K562 (cell line): ENCODE results near the gene MEIS2. TPM values are rescaled to one million over a fixed set of nuclear protein-coding genes. Genes with fewer than 3 reads are reported as not detected.

ENCODE experiments used
- ATAC-seq: fragments of 200-7000 bp; cut with Tn5 transposase; 3 replicates; pipeline ENCODE4 v1.9.1; 2020; ENCODE audit warnings: moderate library complexity
- BruUV-seq: library from RNA; stranded (reverse); fragments of 400-500 nt; replicated peaks from 2 replicates; lab custom pipeline; 2021; lab: Mats Ljungman, UMichigan
- CTCF ChIA-PET: fragments of 300-600 bp; formaldehyde crosslinking; extraction: SDS; loops from one replicate; lab custom pipeline; 2021; ENCODE audit warnings: low intra/inter-chr PET ratio; lab: Yijun Ruan, JAX
- POLR2A ChIA-PET: fragments of 300-600, 350-650 bp; sonication (Branson Sonifier 250); formaldehyde crosslinking; extraction: SDS; loops from one replicate; lab custom pipeline; 2021; ENCODE audit warnings: antibody characterized with exemption, inconsistent platforms; lab: Yijun Ruan, JAX
- DNase-seq, 4 experiments: peaks; one replicate each; pipeline versions ENCODE4 v3.0.0 to v3.0.0-alpha.2; 2011 to 2018; ENCODE audit warnings: low spot score in 3 of 4, mixed read lengths in 3 of 4; ENCODE audit errors: extremely low read depth in 1 of 4
- FAIRE-seq: peaks from 2 replicates; lab custom pipeline; 2011; peaks lifted over from hg19 to GRCh38; lab: Jason Lieb, UNC
- H2AFZ ChIP-seq: 2 replicates; pipeline ENCODE4 v1.6.0; 2011; ENCODE audit warnings: low read depth, low read length, control low read depth, inconsistent platforms
- H3K27ac ChIP-seq: fragments of 200-600 bp; 3 replicates; pipeline ENCODE4 v1.8.0; 2011; ENCODE audit warnings: low read depth, mild to moderate bottlenecking, control low read depth, inconsistent platforms, low read length, moderate library complexity, mixed read lengths; ENCODE audit errors: extremely low read depth
- H3K27me3 ChIP-seq, 2 experiments: fragments of 300-600 bp in 1 of 2; 2 replicates in 1 of 2; 3 replicates in 1 of 2; pipeline versions ENCODE4 v1.6.0 to v1.8.0; 2011; ENCODE audit warnings: inconsistent platforms in 2 of 2, low read length in 2 of 2, mild to moderate bottlenecking in 1 of 2, mixed read lengths in 1 of 2, moderate library complexity in 1 of 2; ENCODE audit not compliant: control insufficient read depth in 2 of 2, insufficient read depth in 2 of 2
- H3K36me3 ChIP-seq: fragments of 300-600 bp; 3 replicates; pipeline ENCODE4 v1.8.0; 2011; ENCODE audit warnings: mild to moderate bottlenecking, low read length, inconsistent platforms; ENCODE audit not compliant: control insufficient read depth, insufficient read depth
- H3K4me1 ChIP-seq, 2 experiments: fragments of 200-600 bp in 1 of 2; replicated peaks in 1 of 2; 2 replicates in 1 of 2; 3 replicates in 1 of 2; pipeline versions ENCODE4 v1.5.1 to v1.8.0; 2011; ENCODE audit warnings: inconsistent platforms in 2 of 2, low read length in 2 of 2, mild to moderate bottlenecking in 1 of 2, mixed read lengths in 1 of 2, moderate library complexity in 1 of 2; ENCODE audit not compliant: control insufficient read depth in 2 of 2, insufficient read depth in 2 of 2
- H3K4me2 ChIP-seq: 2 replicates; pipeline ENCODE4 v1.6.1; 2011; ENCODE audit warnings: low read length, control low read depth, inconsistent platforms, mixed read lengths; ENCODE audit not compliant: insufficient read depth
- H3K4me3 ChIP-seq: fragments of 200-600 bp; sonication (generic), shearing (Covaris generic); 2 replicates; pipeline ENCODE4 v1.5.1; 2016; ENCODE audit warnings: control low read depth, inconsistent platforms
- H3K79me2 ChIP-seq: fragments of 200-600 bp; 3 replicates; pipeline ENCODE4 v1.8.0; 2011; ENCODE audit warnings: low read length, inconsistent platforms; ENCODE audit not compliant: control insufficient read depth, insufficient read depth
- H3K9ac ChIP-seq, 2 experiments: 2 replicates each; pipeline versions ENCODE4 v1.6.0 to v1.6.1; 2011; ENCODE audit warnings: low read depth in 2 of 2, low read length in 2 of 2, control low read depth in 1 of 2, inconsistent platforms in 1 of 2, mild to moderate bottlenecking in 1 of 2, mixed read lengths in 1 of 2; ENCODE audit not compliant: insufficient read depth in 1 of 2
- H3K9me1 ChIP-seq: one replicate; pipeline ENCODE4 v1.6.0; 2011; ENCODE audit warnings: inconsistent platforms, mild to moderate bottlenecking, low read length, moderate library complexity; ENCODE audit not compliant: control insufficient read depth, insufficient read depth
- H3K9me3 ChIP-seq: replicated peaks from 2 replicates; pipeline ENCODE4 v1.5.1; 2011; ENCODE audit warnings: low read depth, low read length, inconsistent platforms; ENCODE audit not compliant: control insufficient read depth, insufficient read depth
- H4K20me1 ChIP-seq: replicated peaks from 2 replicates; pipeline ENCODE4 v1.6.1; 2011; ENCODE audit warnings: low read length, inconsistent platforms, mixed read lengths; ENCODE audit not compliant: control insufficient read depth, insufficient read depth
- CBX1 ChIP-seq: sonication (generic); IDR thresholded peaks from 2 replicates; pipeline ENCODE4 v1.6.1; 2016; ENCODE audit warnings: antibody characterized with exemption, low read depth, mild to moderate bottlenecking
- FOXJ2 ChIP-seq: fragments of 200-800 bp; sonication (Bioruptor generic); IDR thresholded peaks from 2 replicates; pipeline ENCODE4 v1.6.1; 2016; ENCODE audit warnings: missing genetic modification characterization, missing compliant biosample characterization
- FOXK1 ChIP-seq: sonication (generic); formaldehyde crosslinking; IDR thresholded peaks from 2 replicates; pipeline ENCODE4 v1.8.0; 2022; ENCODE audit warnings: missing genetic modification reagents, mild to moderate bottlenecking, borderline replicate concordance
- FOXK2 ChIP-seq, 2 experiments: fragments of 450-650 bp; IDR thresholded peaks in 1 of 2; conservative IDR thresholded peaks in 1 of 2; 2 replicates each; pipeline ENCODE4 v1.6.1; 2016; ENCODE audit warnings: low read depth in 2 of 2, mild to moderate bottlenecking in 1 of 2
- ID3 ChIP-seq, 2 experiments: fragments of 250-450 bp in 1 of 2; fragments of 450-650 bp in 1 of 2; sonication (Bioruptor Pico) in 1 of 2; IDR thresholded peaks; 2 replicates each; pipeline versions ENCODE4 v1.6.1 to v1.8.0; 2016 to 2021; ENCODE audit warnings: mild to moderate bottlenecking in 2 of 2, moderate library complexity in 2 of 2, missing compliant biosample characterization in 1 of 2, missing genetic modification characterization in 1 of 2
- OTX1 ChIP-seq: fragments of 450-650 bp; formaldehyde crosslinking; IDR thresholded peaks from 2 replicates; pipeline ENCODE4 v1.4.0; 2022; ENCODE audit warnings: mild to moderate bottlenecking
- PCBP1 ChIP-seq: fragments of 200-400 bp; formaldehyde crosslinking; IDR thresholded peaks from 2 replicates; pipeline ENCODE4 v1.6.1; 2018; ENCODE audit warnings: mild to moderate bottlenecking, low read depth, low read length; ENCODE audit not compliant: poor library complexity, severe bottlenecking
- RBM17 ChIP-seq: fragments of 200-400 bp; formaldehyde crosslinking; IDR thresholded peaks from 2 replicates; pipeline ENCODE4 v1.6.1; 2017; ENCODE audit warnings: low read depth, mild to moderate bottlenecking, low read length, borderline replicate concordance
- ZNF140 ChIP-seq: fragments of 250-450 bp; sonication (Bioruptor Pico); IDR thresholded peaks from 2 replicates; pipeline ENCODE4 v1.8.0; 2021; ENCODE audit warnings: moderate library complexity, mild to moderate bottlenecking, inconsistent platforms
- ZNF57 ChIP-seq: fragments of 450-650 bp; formaldehyde crosslinking; IDR thresholded peaks from 2 replicates; pipeline ENCODE4 v1.4.0; 2020; ENCODE audit warnings: mild to moderate bottlenecking, moderate library complexity
- ZNF707 ChIP-seq: fragments of 250-450 bp; sonication (Bioruptor Pico); conservative IDR thresholded peaks from 2 replicates; pipeline ENCODE4 v1.8.0; 2022; ENCODE audit warnings: inconsistent platforms, mild to moderate bottlenecking, moderate library complexity
- WGBS: fragments of 100-300 bp; shearing (Covaris generic); methylation state at CpG from one replicate; pipeline ENCODE4 v1.1.6; 2016; ENCODE audit warnings: low coverage, mixed read lengths; ENCODE audit not compliant: insufficient coverage; ENCODE audit errors: missing lambda C conversion rate; 5-methylcytosine and 5-hydroxymethylcytosine counted together
- in situ Hi-C: fragments of 300-500 bp; cut with MboI; formaldehyde crosslinking; loops from 4 replicates; pipeline ENCODE4 v1.15.0; 2018; ENCODE audit warnings: inconsistent platforms, mixed read lengths
- intact Hi-C: fragments of 100-400 bp; cut with micrococcal nuclease; formaldehyde crosslinking; loops from 2 replicates; pipeline ENCODE4 v1.14.2; 2022
- polyA plus RNA-seq, 8 experiments: library from polyadenylated mRNA; depleted of rRNA in 4 of 8; stranded (reverse) in 5 of 8; unstranded in 3 of 8; fragments of >200 nt; fragmentation: Nextera tagmentation in 2 of 8; fragmentation: Illumina TruSeq in 1 of 8; extraction: Ambion mirVana in 2 of 8; extraction: Trizol in 1 of 8; gene quantifications; 2 replicates each; pipeline versions ENCODE4 v1.2.1 to v1.2.3, GENCODE V29; 2011 to 2014; ENCODE audit warnings: inconsistent platforms in 1 of 8, missing spikeins in 1 of 8
- total RNA-seq, 7 experiments: library from RNA; depleted of rRNA in 6 of 7; stranded (reverse); fragments of >200 nt in 6 of 7; fragmentation: Illumina TruSeq in 2 of 7; extraction: Trizol in 2 of 7; gene quantifications; 2 replicates each; pipeline versions ENCODE4 v1.2.1 to v1.2.3, GENCODE V29; 2011 to 2021; ENCODE audit warnings: low replicate concordance in 1 of 7

Gene MEIS2
- total and polyA plus RNA-seq, 9 of the 15 experiments (the other 6 are each of a cell fraction or from before 2014, with no cell fraction given) = 7.5 to 64.2 (median 22.3) TPM

GRCh38 chr15:37014566-37014965, 85.8 kb downstream of the MEIS2 start:
- H3K36me3 ChIP-seq = peaks cover 21% of the 10 kb centered on the region
- ATAC-seq (no peak), DNase-seq (no peak), FAIRE-seq (no peak)
- in situ Hi-C loops (no loop called here), intact Hi-C loops (no loop called here)
- H3K27me3 ChIP-seq = no peaks in the 10 kb centered on the region
- H3K4me3 ChIP-seq = no peak overlapping the region
- no TSS peak for BruUV-seq
- no peak for TF ChIP-seq ZNF707 (CRISPR knock-in tag)
- TF ChIP-seq FOXK2 (conservative IDR thresholded peaks at IDR 0.05 in 1 of 2, IDR thresholded peaks at IDR 0.05 in 1 of 2; ENCODE audit: low read depth in 2 of 2) = no peak
- TF ChIP-seq ID3 (CRISPR knock-in tag; IDR thresholded peaks at IDR 0.05) = no peak
- TF ChIP-seq ID3 (tag; IDR thresholded peaks at IDR 0.05) = no peak
- TF ChIP-seq OTX1 (CRISPR knock-in tag) = no peak
- no peak for TF ChIP-seq PCBP1
- no peak for TF ChIP-seq FOXJ2 (tag)
- no peak for TF ChIP-seq RBM17
- no peak for TF ChIP-seq FOXK1 (CRISPR knock-in tag)
- no peak for TF ChIP-seq ZNF140 (CRISPR knock-in tag)
- no peak for TF ChIP-seq ZNF57 (CRISPR knock-in tag)
- no peak for TF ChIP-seq CBX1
- H3K9ac ChIP-seq = no peak overlapping the region
- WGBS = 59% methylated on average over 3 of the region's 3 CpGs
- no peak overlapping the region for H2AFZ ChIP-seq
- no peak overlapping the region for H3K4me2 ChIP-seq
- H4K20me1 ChIP-seq = no peaks in the 10 kb centered on the region
- ChIA-PET POLR2A (no interaction called here), CTCF (no interaction called here)
- peaks cover 5% of the 10 kb centered on the region for H3K79me2 ChIP-seq
- H3K27ac ChIP-seq = no peak overlapping the region
- peaks cover 0 to 14% of the 10 kb centered on the region in 2 experiments; a peak in 4 of 5 replicates for H3K4me1 ChIP-seq
- H3K9me3 ChIP-seq = no peaks in the 10 kb centered on the region
- no peaks in the 10 kb centered on the region for H3K9me1 ChIP-seq
